ENCODE data around the gene MAT2B. TPM values are rescaled to one million over a fixed set of nuclear protein-coding genes. Genes with fewer than 3 reads are reported as not detected.

The MAT2B gene
- total RNA-seq, 1 experiment from 2014 or later: 48.4 TPM

- Mint-ChIP-seq H3K27ac (no peak overlapping the region), H3K4me1 (peaks cover 50 to 52% of the 10 kb centered on the region in 2 experiments), H3K9me3 (no peaks in the 10 kb centered on the region), H3K4me3 (no peak overlapping the region), H3K36me3 (ENCODE audit: insufficient read depth in 1 of 3, low read depth in 3 of 3) (no peaks in the 10 kb centered on the region; a peak in 1 of 7 replicates), H3K27me3 (ENCODE audit: low read depth) (peaks cover 42% of the 10 kb centered on the region)
- Histone ChIP-seq H3K79me1 (ENCODE audit: insufficient read depth, low read depth, low read length, poor library complexity, severe bottlenecking) (no peaks in the 10 kb centered on the region), H3T11ph (ENCODE audit: low read length) (no peak overlapping the region), H3K56ac (ENCODE audit: insufficient read length, low read depth, low read length) (no peak overlapping the region), H2AFZ (ENCODE audit: low read length) (no peak overlapping the region), H3K79me2 (ENCODE audit: insufficient read depth, low read length) (no peaks in the 10 kb centered on the region), H3K27me3 (ENCODE audit: insufficient read depth, low read length) (no peaks in the 10 kb centered on the region; the same call in 1 of the 2 replicates), H2BK12ac (ENCODE audit: insufficient read length, low read depth, low read length) (no peak overlapping the region), H2BK120ac (ENCODE audit: low read depth, low read length, poor library complexity, severe bottlenecking) (no peak overlapping the region), H4K8ac (replicated peaks; ENCODE audit: insufficient read length, low read depth, low read length) (no peak overlapping the region), H3K27ac (ENCODE audit: insufficient read length, low read depth, low read length) (no peak overlapping the region), H4K5ac (ENCODE audit: insufficient read length, low read depth, low read length) (no peak overlapping the region), H2BK5ac (ENCODE audit: insufficient read length, low read length) (no peak overlapping the region), H2BK20ac (ENCODE audit: low read depth, low read length, poor library complexity, severe bottlenecking) (no peak overlapping the region), H3K9me3 (ENCODE audit: control insufficient read depth, low read depth, low read length) (no peaks in the 10 kb centered on the region), H3K9ac (ENCODE audit: extremely low read depth, insufficient read length, low read length) (no peak overlapping the region), H3K23ac (ENCODE audit: insufficient read length, low read depth, low read length) (no peak overlapping the region), H3K18ac (ENCODE audit: insufficient read length, low read depth, low read length) (no peak overlapping the region), H2BK15ac (ENCODE audit: low read depth, low read length) (no peak overlapping the region), H3K4me2 (ENCODE audit: insufficient read depth, insufficient read length, low read length) (no peak overlapping the region), H3K23me2 (ENCODE audit: insufficient read length, low read depth, low read length, poor library complexity, severe bottlenecking) (peaks cover 10% of the 10 kb centered on the region), H4K20me1 (ENCODE audit: control insufficient read depth, insufficient read depth, insufficient read length) (no peaks in the 10 kb centered on the region), H4K91ac (ENCODE audit: insufficient read length, low read depth, low read length) (no peak overlapping the region), H3K4ac (ENCODE audit: low read depth, low read length) (no peak overlapping the region), H3K14ac (ENCODE audit: insufficient read depth, low read length) (no peak overlapping the region), H3K4me1 (ENCODE audit: insufficient read depth, low read length) (peaks cover 7% of the 10 kb centered on the region; the same call in 1 of the 2 replicates), H2AK5ac (ENCODE audit: insufficient read length, low read length) (no peak overlapping the region)
- TF ChIP-seq CTCF (conservative IDR thresholded peaks at IDR 0.05): peak; percentile 96
- no CpG with 5 or more reads among the region's 7 CpGs for WGBS (ENCODE audit: extremely low coverage, insufficient read length, low lambda C conversion rate)
- DNase-seq: peak; percentile 39
Measured at GRCh38 chr5:163564321-163564938, 59.0 kb downstream of the MAT2B start.

Measured in H9 (cell line).